ENCODE measurements around the gene IRF9. TPM values are rescaled to one million over a fixed set of nuclear protein-coding genes. Genes with fewer than 3 reads are reported as not detected.

IRF9 gene
- total and polyA plus RNA-seq, 4 donors, result 75.3 to 124 (median 95.6) TPM

GRCh38 chr14:24213866-24214662, 53.0 kb downstream of the IRF9 start:
- TF ChIP-seq CTCF (IDR thresholded peaks at IDR 0.05; ENCODE audit: control extremely low read depth, extremely low read depth), result no peak
- no peak for DNase-seq

GRCh38 chr14:24215495-24216344, 54.7 kb downstream of the IRF9 start, which contains the start of gene MDP1:
Gene MDP1, minus strand, starts transcription at chr14:24216066. Its CDS starts 111 bp downstream, at chr14:24215955.
- Histone ChIP-seq H3K27me3 (ENCODE audit: control insufficient read depth in 3 of 3, insufficient read depth in 3 of 3, low read length in 2 of 3) (no peaks in the 10 kb centered on the region), H3K9ac (ENCODE audit: insufficient read depth in 1 of 2, low read length in 2 of 2) (peak within 1 kb of the TSS; percentile 41 to 83), H3K4me3 (peak within 1 kb of the TSS; percentile 62), H3K9me3 (ENCODE audit: control insufficient read depth in 4 of 4, insufficient read depth in 3 of 4, low read length in 3 of 4) (no peaks in the 10 kb centered on the region), H3K27ac (ENCODE audit: low read depth in 1 of 2, low read length in 1 of 2) (peak within 1 kb of the TSS; percentile 90 to 96), H3K4me1 (ENCODE audit: control insufficient read depth in 5 of 5, insufficient read depth in 5 of 5, low read length in 5 of 5) (peaks cover 0 to 8% (median 4%) of the 10 kb centered on the region in 5 donors), H3K36me3 (ENCODE audit: control insufficient read depth in 4 of 4, insufficient read depth in 4 of 4, low read length in 4 of 4) (peaks cover 0 to 11% (median 7%) of the 10 kb centered on the region in 4 donors)
- TF ChIP-seq CTCF (IDR thresholded peaks at IDR 0.05; ENCODE audit: control extremely low read depth, extremely low read depth), result peak; percentile 79
- WGBS, 2 donors, result 0% methylated on average over 40 of the region's 40 CpGs
- DNase-seq (peak; percentile 89 to 93 (median 93)), ATAC-seq (ENCODE audit: insufficient read depth, low FRiP score) (peak; percentile 73)

More at GRCh38 chr14:24213866-24214662, 53.0 kb downstream of the IRF9 start:
- ATAC-seq (ENCODE audit: insufficient read depth, low FRiP score), result no peak
- Histone ChIP-seq H3K4me1 (ENCODE audit: control insufficient read depth in 5 of 5, insufficient read depth in 5 of 5, low read length in 5 of 5) (peaks cover 0 to 8% (median 4%) of the 10 kb centered on the region in 5 donors), H3K9ac (ENCODE audit: insufficient read depth in 1 of 2, low read length in 2 of 2) (peak overlapping the region in 1 of 2 donors; percentile 2), H3K4me3 (no peak overlapping the region), H3K27me3 (ENCODE audit: control insufficient read depth in 3 of 3, insufficient read depth in 3 of 3, low read length in 2 of 3) (no peaks in the 10 kb centered on the region), H3K36me3 (ENCODE audit: control insufficient read depth in 4 of 4, insufficient read depth in 4 of 4, low read length in 4 of 4) (peaks cover 7 to 22% (median 21%) of the 10 kb centered on the region in 4 donors), H3K27ac (ENCODE audit: low read depth in 1 of 2, low read length in 1 of 2) (peak overlapping the region; percentile 92 to 99), H3K9me3 (ENCODE audit: control insufficient read depth in 4 of 4, insufficient read depth in 3 of 4, low read length in 3 of 4) (no peaks in the 10 kb centered on the region)
- WGBS, 2 donors, result 91 to 97% methylated on average over 7 of the region's 7 CpGs

Small RNA genes within 50 kb of the gene (small RNA-seq; reads per million reads assigned to genes)
- gene AL136295.4 (ENCODE audit: low replicate concordance), result not detected
- gene CHMP4A (ENCODE audit: low replicate concordance), result not detected
- gene IPO4 (ENCODE audit: low replicate concordance), result 0.06 reads per million
- gene IRF9 (ENCODE audit: low replicate concordance), result not detected
- not detected for gene MDP1 (ENCODE audit: low replicate concordance)
- gene RNA5SP383 (ENCODE audit: low replicate concordance), result not detected

Other genes with a start within 250 kb of the IRF9 start
Only the 30 nearest of the 32 such genes appear.
- 10 to 100 TPM; 17.0 to 29.2 TPM for gene DHRS4L2, start 172.3 kb upstream of the IRF9 start, total RNA-seq
- gene DHRS4L2, start 172.3 kb upstream of the IRF9 start, polyA plus RNA-seq, result 10 to 100 TPM; 30.4 to 44.7 TPM
- gene CARMIL3, start 109.3 kb upstream of the IRF9 start, total RNA-seq, result 1 to 10 TPM in 1 of 2 donors, under 1 TPM in 1; 0.37 to 2.4 TPM
- under 1 TPM; 0.71 to 0.85 TPM for gene CARMIL3, start 109.3 kb upstream of the IRF9 start, polyA plus RNA-seq
- gene CPNE6, start 89.7 kb upstream of the IRF9 start, total RNA-seq, result not detected
- gene CPNE6, start 89.7 kb upstream of the IRF9 start, polyA plus RNA-seq, result not detected
- 10 to 100 TPM in 1 of 2 donors, 1 to 10 TPM in 1; 8.9 to 91.7 TPM for gene PCK2, start 67.0 kb upstream of the IRF9 start, total RNA-seq
- 10 to 100 TPM; 35.2 to 41.2 TPM for gene PCK2, start 67.0 kb upstream of the IRF9 start, polyA plus RNA-seq
- 100 to 1,000 TPM in 1 of 2 donors, 10 to 100 TPM in 1; 68.9 to 153 TPM for gene DCAF11, start 46.5 kb upstream of the IRF9 start, total RNA-seq
- gene DCAF11, start 46.5 kb upstream of the IRF9 start, polyA plus RNA-seq, result 10 to 100 TPM; 26.4 to 59.4 TPM
- gene NRL, start 46.3 kb upstream of the IRF9 start, total RNA-seq, result 1 to 10 TPM; 3.6 to 5.4 TPM
- 1 to 10 TPM; 2.7 TPM for gene NRL, start 46.3 kb upstream of the IRF9 start, polyA plus RNA-seq
- gene FITM1, start 30.6 kb upstream of the IRF9 start, total RNA-seq, result under 1 TPM; 0.48 to 0.83 TPM
- gene FITM1, start 30.6 kb upstream of the IRF9 start, polyA plus RNA-seq, result 1 to 10 TPM in 1 of 2 donors, under 1 TPM in 1; 0.93 to 1.4 TPM
- gene PSME1, start 25.1 kb upstream of the IRF9 start, total RNA-seq, result 100 to 1,000 TPM; 125 to 192 TPM
- gene PSME1, start 25.1 kb upstream of the IRF9 start, polyA plus RNA-seq, result 100 to 1,000 TPM; 286 to 311 TPM
- 10 to 100 TPM in 1 of 2 donors, 1 to 10 TPM in 1; 4.6 to 24.3 TPM for gene EMC9, start 19.7 kb upstream of the IRF9 start, total RNA-seq
- gene EMC9, start 19.7 kb upstream of the IRF9 start, polyA plus RNA-seq, result 10 to 100 TPM; 15.7 to 29.4 TPM
- 100 to 1,000 TPM in 1 of 2 donors, 10 to 100 TPM in 1; 89.1 to 178 TPM for gene PSME2, start 14.7 kb upstream of the IRF9 start, total RNA-seq
- gene PSME2, start 14.7 kb upstream of the IRF9 start, polyA plus RNA-seq, result 100 to 1,000 TPM; 283 to 328 TPM
- 10 to 100 TPM; 31.7 to 82.4 TPM for gene RNF31, start 13.8 kb upstream of the IRF9 start, total RNA-seq
- 10 to 100 TPM; 44.1 to 78.6 TPM for gene RNF31, start 13.8 kb upstream of the IRF9 start, polyA plus RNA-seq
- 10 to 100 TPM; 13.3 to 48.1 TPM for gene REC8, start 10.8 kb downstream of the IRF9 start, total RNA-seq
- 10 to 100 TPM; 23.8 to 35.1 TPM for gene REC8, start 10.8 kb downstream of the IRF9 start, polyA plus RNA-seq
- 10 to 100 TPM; 22.0 to 78.9 TPM for gene IPO4, start 27.6 kb downstream of the IRF9 start, total RNA-seq
- gene IPO4, start 27.6 kb downstream of the IRF9 start, polyA plus RNA-seq, result 10 to 100 TPM; 13.0 to 34.8 TPM
- 10 to 100 TPM; 42.3 to 71.9 TPM for gene TM9SF1, start 34.2 kb downstream of the IRF9 start, total RNA-seq
- 10 to 100 TPM; 32.7 to 61.7 TPM for gene TM9SF1, start 34.2 kb downstream of the IRF9 start, polyA plus RNA-seq
- gene TSSK4, start 44.4 kb downstream of the IRF9 start, total RNA-seq, result 1 to 10 TPM in 1 of 2 donors, not detected in 1; 1.2 TPM
- gene TSSK4, start 44.4 kb downstream of the IRF9 start, polyA plus RNA-seq, result under 1 TPM; 0.02 to 0.10 TPM
- gene CHMP4A, start 52.2 kb downstream of the IRF9 start, total RNA-seq, result 10 to 100 TPM; 37.2 to 50.8 TPM
- 100 to 1,000 TPM in 1 of 2 donors, 10 to 100 TPM in 1; 70.4 to 103 TPM for gene CHMP4A, start 52.2 kb downstream of the IRF9 start, polyA plus RNA-seq
- gene MDP1, start 54.8 kb downstream of the IRF9 start, total RNA-seq, result 10 to 100 TPM; 20.8 to 24.8 TPM
- gene MDP1, start 54.8 kb downstream of the IRF9 start, polyA plus RNA-seq, result 10 to 100 TPM; 17.2 to 31.4 TPM
- gene NEDD8, start 71.1 kb downstream of the IRF9 start, total RNA-seq, result 100 to 1,000 TPM in 1 of 2 donors, 10 to 100 TPM in 1; 69.5 to 147 TPM
- gene NEDD8, start 71.1 kb downstream of the IRF9 start, polyA plus RNA-seq, result 100 to 1,000 TPM; 242 to 246 TPM
- 10 to 100 TPM; 63.1 TPM for gene GMPR2, start 71.7 kb downstream of the IRF9 start, total RNA-seq
- 10 to 100 TPM; 42.9 to 71.1 TPM for gene GMPR2, start 71.7 kb downstream of the IRF9 start, polyA plus RNA-seq
- gene TINF2, start 81.4 kb downstream of the IRF9 start, total RNA-seq, result 10 to 100 TPM; 48.2 to 89.1 TPM
- gene TINF2, start 81.4 kb downstream of the IRF9 start, polyA plus RNA-seq, result 10 to 100 TPM; 45.2 to 82.6 TPM
- gene TGM1, start 101.9 kb downstream of the IRF9 start, total RNA-seq, result 1 to 10 TPM; 1.9 to 8.8 TPM
- gene TGM1, start 101.9 kb downstream of the IRF9 start, polyA plus RNA-seq, result 10 to 100 TPM in 1 of 2 donors, 1 to 10 TPM in 1; 9.8 to 11.3 TPM
- 10 to 100 TPM; 19.7 to 55.8 TPM for gene RABGGTA, start 110.3 kb downstream of the IRF9 start, total RNA-seq
- 10 to 100 TPM; 40.3 to 45.4 TPM for gene RABGGTA, start 110.3 kb downstream of the IRF9 start, polyA plus RNA-seq
- gene DHRS1, start 138.5 kb downstream of the IRF9 start, total RNA-seq, result 10 to 100 TPM; 20.8 to 24.0 TPM
- 10 to 100 TPM; 20.6 to 27.8 TPM for gene DHRS1, start 138.5 kb downstream of the IRF9 start, polyA plus RNA-seq
- gene NOP9, start 138.6 kb downstream of the IRF9 start, total RNA-seq, result 10 to 100 TPM; 14.1 to 25.9 TPM
- 10 to 100 TPM; 12.1 to 13.5 TPM for gene NOP9, start 138.6 kb downstream of the IRF9 start, polyA plus RNA-seq
- gene CIDEB, start 146.7 kb downstream of the IRF9 start, total RNA-seq, result 10 to 100 TPM in 1 of 2 donors, 1 to 10 TPM in 1; 9.6 to 18.8 TPM
- 10 to 100 TPM in 1 of 2 donors, 1 to 10 TPM in 1; 8.3 to 19.7 TPM for gene CIDEB, start 146.7 kb downstream of the IRF9 start, polyA plus RNA-seq
- 10 to 100 TPM in 1 of 2 donors, 1 to 10 TPM in 1; 5.8 to 14.0 TPM for gene LTB4R2, start 148.9 kb downstream of the IRF9 start, total RNA-seq
- 1 to 10 TPM; 1.8 to 5.5 TPM for gene LTB4R2, start 148.9 kb downstream of the IRF9 start, polyA plus RNA-seq
- gene LTB4R, start 150.2 kb downstream of the IRF9 start, total RNA-seq, result 10 to 100 TPM in 1 of 2 donors, 1 to 10 TPM in 1; 4.4 to 14.8 TPM
- 10 to 100 TPM in 1 of 2 donors, 1 to 10 TPM in 1; 7.3 to 47.0 TPM for gene LTB4R, start 150.2 kb downstream of the IRF9 start, polyA plus RNA-seq
- 10 to 100 TPM; 35.7 to 36.3 TPM for gene ADCY4, start 173.8 kb downstream of the IRF9 start, total RNA-seq
- 10 to 100 TPM; 22.6 to 42.8 TPM for gene ADCY4, start 173.8 kb downstream of the IRF9 start, polyA plus RNA-seq
- 10 to 100 TPM in 1 of 2 donors, 1 to 10 TPM in 1; 6.4 to 26.0 TPM for gene RIPK3, start 178.7 kb downstream of the IRF9 start, total RNA-seq
- gene RIPK3, start 178.7 kb downstream of the IRF9 start, polyA plus RNA-seq, result 10 to 100 TPM; 13.0 to 23.4 TPM
- gene NFATC4, start 206.9 kb downstream of the IRF9 start, total RNA-seq, result 10 to 100 TPM; 38.2 to 38.6 TPM
- 10 to 100 TPM; 13.9 to 71.4 TPM for gene NFATC4, start 206.9 kb downstream of the IRF9 start, polyA plus RNA-seq

Measured in lung (tissue), 13 donors.